Immature natural killer cell (primary cell): ENCODE results near the gene TSR3. TPM values are rescaled to one million over a fixed set of nuclear protein-coding genes. Genes with fewer than 3 reads are reported as not detected.

Source experiments
- DNase-seq, 3 donors: peaks; one replicate each; pipeline ENCODE4 v3.0.0; 2022; ENCODE audit warnings: mixed read lengths in 1 of 3
- H3K27ac Mint-ChIP-seq, 6 donors: one replicate each; pipeline ENCODE4 v1.8.0; 2020; ENCODE audit warnings: mixed read lengths in 6 of 6, mild to moderate bottlenecking in 5 of 6, inconsistent platforms in 4 of 6, moderate library complexity in 3 of 6
- H3K27me3 Mint-ChIP-seq, 3 donors: one replicate each; pipeline ENCODE4 v1.8.0; 2020 to 2021; ENCODE audit warnings: low read depth in 3 of 3, mild to moderate bottlenecking in 3 of 3, mixed read lengths in 3 of 3, moderate library complexity in 3 of 3, inconsistent platforms in 1 of 3
- H3K36me3 Mint-ChIP-seq, 3 donors: one replicate each; pipeline ENCODE4 v1.8.0; 2020; ENCODE audit warnings: mixed read lengths in 3 of 3, inconsistent platforms in 2 of 3, mild to moderate bottlenecking in 2 of 3
- H3K4me1 Mint-ChIP-seq, 2 donors: one replicate each; pipeline ENCODE4 v1.8.0; 2020; ENCODE audit warnings: inconsistent platforms in 2 of 2, mild to moderate bottlenecking in 2 of 2, mixed read lengths in 2 of 2, moderate library complexity in 1 of 2
- H3K4me3 Mint-ChIP-seq, 5 donors: one replicate each; pipeline ENCODE4 v1.8.0; 2020; ENCODE audit warnings: mild to moderate bottlenecking in 5 of 5, mixed read lengths in 5 of 5, inconsistent platforms in 3 of 5, moderate library complexity in 3 of 5
- H3K9me3 Mint-ChIP-seq, 6 donors: one replicate each; pipeline ENCODE4 v1.8.0; 2020; ENCODE audit warnings: mild to moderate bottlenecking in 6 of 6, mixed read lengths in 6 of 6, inconsistent platforms in 4 of 6, moderate library complexity in 3 of 6
- polyA plus RNA-seq, 3 donors: library from polyadenylated mRNA; unstranded; fragments of 300-500 nt; fragmentation: Illumina TruSeq; gene quantifications; one replicate each; pipeline ENCODE4 v1.2.3, GENCODE V29; 2021

TSR3 gene
- polyA plus RNA-seq, 3 donors from 2014 or later = 104 to 143 (median 114) TPM

- no peak overlapping the region for H3K4me3 Mint-ChIP-seq
- H3K9me3 Mint-ChIP-seq = no peaks in the 10 kb centered on the region
- H3K27me3 Mint-ChIP-seq = peaks cover 2 to 4% (median 2%) of the 10 kb centered on the region in 3 donors
- H3K36me3 Mint-ChIP-seq = no peaks in the 10 kb centered on the region
- no peak for DNase-seq
- H3K27ac Mint-ChIP-seq = no peak overlapping the region
- H3K4me1 Mint-ChIP-seq = peaks cover 0 to 3% of the 10 kb centered on the region in 2 donors
Measured at GRCh38 chr16:1372292-1372950, 20.7 kb upstream of the TSR3 start.

GRCh38 chr16:1371054-1371978, 19.6 kb upstream of the TSR3 start:
- H3K27ac Mint-ChIP-seq = no peak overlapping the region
- no peaks in the 10 kb centered on the region for H3K36me3 Mint-ChIP-seq
- H3K9me3 Mint-ChIP-seq = no peaks in the 10 kb centered on the region
- H3K27me3 Mint-ChIP-seq = peaks cover under 1 to 2% (median 2%) of the 10 kb centered on the region in 3 donors
- H3K4me1 Mint-ChIP-seq = peaks cover 0 to under 1% of the 10 kb centered on the region in 2 donors
- no peak for DNase-seq
- H3K4me3 Mint-ChIP-seq = no peak overlapping the region

GRCh38 chr16:1367486-1368174, 16.0 kb upstream of the TSR3 start:
- no peak for DNase-seq

GRCh38 chr16:1366712-1367299, 15.1 kb upstream of the TSR3 start:
- DNase-seq = no peak
- Mint-ChIP-seq H3K4me3 (no peak overlapping the region), H3K36me3 (peaks cover 0 to 8% (median 5%) of the 10 kb centered on the region in 3 donors), H3K27me3 (peaks cover 0 to 4% (median 2%) of the 10 kb centered on the region in 3 donors), H3K4me1 (no peaks in the 10 kb centered on the region), H3K27ac (no peak overlapping the region), H3K9me3 (no peaks in the 10 kb centered on the region)

More at GRCh38 chr16:1367486-1368174, 16.0 kb upstream of the TSR3 start:
- H3K4me3 Mint-ChIP-seq = no peak overlapping the region
- peaks cover 0 to 8% (median 5%) of the 10 kb centered on the region in 3 donors for H3K36me3 Mint-ChIP-seq
- peaks cover 0 to 4% (median 2%) of the 10 kb centered on the region in 3 donors for H3K27me3 Mint-ChIP-seq
- no peaks in the 10 kb centered on the region for H3K9me3 Mint-ChIP-seq
- H3K27ac Mint-ChIP-seq = no peak overlapping the region
- no peaks in the 10 kb centered on the region for H3K4me1 Mint-ChIP-seq

DNA sequence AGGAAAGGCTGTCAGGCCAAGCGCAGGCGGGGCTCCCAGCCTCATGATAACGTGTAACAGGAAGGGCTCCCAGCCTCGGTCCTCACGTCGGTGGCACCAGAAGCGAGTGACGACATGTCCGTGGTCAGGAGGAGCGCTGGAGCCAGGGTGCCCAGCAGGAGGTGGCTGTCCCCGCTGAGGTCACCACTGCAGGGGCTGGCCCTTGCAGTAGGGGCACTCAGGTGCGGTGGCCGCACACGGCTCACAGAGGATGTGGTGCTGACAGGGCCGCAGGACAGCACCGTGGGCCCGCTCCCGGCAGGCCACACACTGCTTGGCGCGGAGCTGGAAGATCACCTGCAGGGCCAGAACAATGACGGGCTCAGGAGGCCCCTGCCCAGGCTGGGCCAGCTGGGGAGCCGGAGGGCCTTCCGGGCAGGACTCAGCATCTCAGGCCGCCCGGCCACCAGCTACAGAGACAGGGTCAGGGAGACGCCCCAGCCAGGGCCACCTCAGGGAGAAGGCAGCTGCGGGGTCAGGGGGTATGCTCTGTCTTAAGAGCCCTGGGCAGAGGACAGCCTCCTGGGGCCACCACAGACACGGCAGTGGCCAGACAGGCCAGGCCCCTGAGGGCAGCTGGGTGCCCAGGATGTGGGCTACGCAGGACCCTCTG, 14.5 kb upstream of the TSR3 start:
- Mint-ChIP-seq H3K9me3 (no peaks in the 10 kb centered on the region), H3K36me3 (peaks cover 0 to 8% (median 5%) of the 10 kb centered on the region in 3 donors)

GRCh38 chr16:1364510-1364909, 12.8 kb upstream of the TSR3 start:
- Mint-ChIP-seq H3K4me1 (no peaks in the 10 kb centered on the region), H3K36me3 (peaks cover 0 to 10% (median 5%) of the 10 kb centered on the region in 3 donors), H3K4me3 (no peak overlapping the region), H3K27me3 (peaks cover 0 to 4% (median 2%) of the 10 kb centered on the region in 3 donors), H3K9me3 (no peaks in the 10 kb centered on the region), H3K27ac (no peak overlapping the region)
- no peak for DNase-seq

More for the DNA sequence above, 14.5 kb upstream of the TSR3 start:
- H3K4me3 Mint-ChIP-seq = no peak overlapping the region
- H3K27me3 Mint-ChIP-seq = peaks cover 0 to 4% (median 0%) of the 10 kb centered on the region in 3 donors
- DNase-seq = no peak
- no peaks in the 10 kb centered on the region for H3K4me1 Mint-ChIP-seq
- H3K27ac Mint-ChIP-seq = peak overlapping the region in 2 of 6 donors; percentile 10 to 72

GRCh38 chr16:1363501-1364041, 11.9 kb upstream of the TSR3 start:
- Mint-ChIP-seq H3K4me1 (no peaks in the 10 kb centered on the region), H3K4me3 (no peak overlapping the region), H3K36me3 (peaks cover 0 to 12% (median 5%) of the 10 kb centered on the region in 3 donors), H3K27ac (peak overlapping the region in 1 of 6 donors; percentile 66), H3K9me3 (no peaks in the 10 kb centered on the region), H3K27me3 (peaks cover 2 to 4% (median 3%) of the 10 kb centered on the region in 3 donors)
- DNase-seq = peak; percentile 42 to 58 (median 49)

DNA sequence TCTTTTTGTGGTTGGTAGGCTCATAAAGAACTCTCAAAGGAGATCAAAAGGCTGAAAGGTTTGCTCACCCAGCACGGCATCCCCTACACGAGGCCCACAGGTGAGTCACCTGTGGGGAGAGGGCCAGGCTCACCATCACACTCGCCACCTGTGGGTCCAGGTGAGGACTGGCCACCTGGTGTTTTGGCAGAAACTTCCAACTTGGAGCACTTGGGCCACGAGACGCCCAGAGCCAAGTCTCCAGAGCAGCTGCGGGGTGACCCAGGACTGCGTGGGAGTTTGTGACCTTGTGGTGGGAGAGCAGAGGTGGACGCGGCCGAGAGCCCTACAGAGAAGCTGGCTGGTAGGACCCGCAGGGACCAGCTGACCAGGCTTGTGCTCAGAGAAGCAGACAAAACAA, 11.1 kb upstream of the TSR3 start:
- H3K27me3 Mint-ChIP-seq = peaks cover 2 to 9% (median 3%) of the 10 kb centered on the region in 3 donors
- H3K36me3 Mint-ChIP-seq = peaks cover 0 to 12% (median 5%) of the 10 kb centered on the region in 3 donors
- H3K27ac Mint-ChIP-seq = no peak overlapping the region
- no peaks in the 10 kb centered on the region for H3K4me1 Mint-ChIP-seq
- DNase-seq = no peak
- no peak overlapping the region for H3K4me3 Mint-ChIP-seq
- no peaks in the 10 kb centered on the region for H3K9me3 Mint-ChIP-seq

DNA sequence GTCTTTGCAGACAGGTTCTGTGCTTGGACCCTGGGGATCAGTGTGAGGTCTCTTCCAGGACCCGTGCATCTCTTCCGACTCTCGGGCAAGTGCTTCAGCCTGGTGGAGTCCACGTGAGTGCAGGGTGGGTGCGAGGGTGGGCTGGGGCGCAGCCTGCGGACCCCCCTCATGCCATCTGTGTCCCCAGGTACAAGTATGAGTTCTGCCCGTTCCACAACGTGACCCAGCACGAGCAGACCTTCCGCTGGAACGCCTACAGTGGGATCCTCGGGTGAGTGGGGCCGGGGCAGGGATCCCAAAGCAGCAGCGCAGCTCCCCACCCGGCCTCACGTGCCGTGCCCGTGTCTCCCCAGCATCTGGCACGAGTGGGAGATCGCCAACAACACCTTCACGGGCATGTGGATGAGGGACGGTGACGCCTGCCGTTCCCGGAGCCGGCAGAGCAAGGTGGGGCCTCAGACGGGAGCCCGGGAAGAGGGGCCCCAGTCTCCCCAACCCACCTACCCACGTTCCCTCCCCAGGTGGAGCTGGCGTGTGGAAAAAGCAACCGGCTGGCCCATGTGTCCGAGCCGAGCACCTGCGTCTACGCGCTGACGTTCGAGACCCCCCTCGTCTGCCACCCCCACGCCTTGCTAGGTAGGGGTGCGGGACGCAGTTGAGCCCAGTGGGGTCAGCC, 10.1 kb upstream of the TSR3 start:
- Mint-ChIP-seq H3K4me1 (no peaks in the 10 kb centered on the region), H3K27me3 (peaks cover 2 to 9% (median 3%) of the 10 kb centered on the region in 3 donors), H3K9me3 (no peaks in the 10 kb centered on the region), H3K27ac (no peak overlapping the region), H3K36me3 (peaks cover 0 to 12% (median 5%) of the 10 kb centered on the region in 3 donors), H3K4me3 (no peak overlapping the region)
- no peak for DNase-seq

DNA sequence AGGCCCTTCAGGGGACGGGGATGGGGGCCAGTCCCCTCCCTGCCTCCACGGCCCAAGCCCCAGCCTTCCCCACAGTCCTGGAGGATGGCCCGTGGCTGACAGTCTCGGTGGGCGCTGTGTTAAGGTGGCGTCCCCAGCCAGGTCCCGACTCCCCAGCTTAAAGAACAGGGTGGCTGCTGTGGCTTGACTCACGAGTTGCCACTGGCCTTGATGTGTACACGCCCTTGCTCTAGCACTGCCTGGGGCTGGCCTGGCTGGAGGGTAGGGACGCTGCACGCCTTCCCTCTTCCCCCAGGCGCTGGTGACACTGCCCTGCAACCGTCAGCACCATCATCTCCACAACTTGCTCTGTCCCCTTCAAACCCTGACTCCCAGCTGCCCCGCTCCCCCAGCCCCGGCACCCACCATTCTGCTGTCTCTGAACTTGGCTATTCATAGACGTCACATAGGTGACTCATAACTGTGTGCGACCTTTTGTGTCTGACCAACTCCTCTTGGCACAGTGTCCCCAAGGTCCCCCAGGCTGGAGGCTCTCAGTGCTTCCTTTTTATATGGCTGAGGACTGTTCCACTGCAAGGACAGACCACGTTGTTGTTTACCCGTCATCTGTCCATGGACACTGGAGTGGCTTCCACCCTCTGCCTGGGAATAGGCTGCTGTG, 6.4 kb upstream of the TSR3 start:
- peaks cover 15 to 18% of the 10 kb centered on the region in 2 donors for H3K4me1 Mint-ChIP-seq
- peak overlapping the region in 2 of 6 donors; percentile 29 to 69 for H3K27ac Mint-ChIP-seq
- DNase-seq = no peak
- no peak overlapping the region for H3K4me3 Mint-ChIP-seq
- H3K27me3 Mint-ChIP-seq = peaks cover 10 to 16% (median 11%) of the 10 kb centered on the region in 3 donors
- peaks cover 0 to 3% (median 0%) of the 10 kb centered on the region in 3 donors for H3K36me3 Mint-ChIP-seq
- no peaks in the 10 kb centered on the region for H3K9me3 Mint-ChIP-seq

DNA sequence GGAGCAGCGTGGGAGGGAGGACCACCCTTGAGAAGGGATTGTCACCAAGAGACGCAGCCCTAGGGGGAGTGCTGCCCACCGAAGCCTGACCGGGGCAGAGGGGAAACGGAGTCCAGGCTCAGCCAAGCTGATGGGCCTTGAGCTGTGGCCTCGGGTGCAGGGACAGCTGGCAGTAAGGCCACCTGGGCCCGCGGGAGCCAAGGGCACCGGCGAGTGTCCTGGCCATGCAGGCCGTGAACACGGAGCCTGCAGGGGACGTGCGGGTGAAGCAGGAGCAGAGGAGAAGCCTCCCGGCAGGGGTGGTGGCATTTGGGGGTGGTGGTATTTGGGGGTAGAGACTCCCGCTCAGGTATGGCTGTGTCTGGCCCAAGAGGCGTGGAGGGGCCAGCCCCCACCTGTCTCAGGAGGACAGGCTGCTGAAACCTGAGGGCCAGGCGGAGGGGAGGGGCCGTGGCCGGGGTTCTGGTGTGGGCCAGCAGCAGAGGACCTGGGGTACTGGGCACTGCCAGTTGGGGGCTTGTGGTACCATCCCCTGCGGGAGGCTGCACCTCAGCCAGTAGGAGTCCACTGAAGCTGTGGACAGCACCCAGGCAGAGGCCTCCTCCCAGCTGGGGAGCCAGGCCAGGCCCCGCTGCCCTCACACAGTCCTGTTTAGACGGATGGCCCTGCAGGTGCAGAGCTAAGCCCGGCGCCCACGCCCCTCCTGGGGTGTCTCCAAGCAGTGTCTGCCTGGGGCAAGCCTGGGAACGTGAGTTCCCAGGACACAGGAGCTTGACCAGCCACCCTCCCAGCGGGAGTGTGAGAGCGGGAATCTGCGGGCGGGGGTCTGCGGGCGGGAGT, 4.6 kb upstream of the TSR3 start:
- no peak overlapping the region for H3K4me3 Mint-ChIP-seq
- no peak for DNase-seq
- H3K36me3 Mint-ChIP-seq = peaks cover 0 to 3% (median 0%) of the 10 kb centered on the region in 3 donors
- peaks cover 24 to 27% of the 10 kb centered on the region in 2 donors for H3K4me1 Mint-ChIP-seq
- H3K27ac Mint-ChIP-seq = no peak overlapping the region
- H3K9me3 Mint-ChIP-seq = no peaks in the 10 kb centered on the region
- H3K27me3 Mint-ChIP-seq = peaks cover 23 to 26% (median 23%) of the 10 kb centered on the region in 3 donors
